ENCODE data around the gene SLC16A5. TPM values are rescaled to one million over a fixed set of nuclear protein-coding genes. Genes with fewer than 3 reads are reported as not detected.

Gene SLC16A5
- total and polyA plus RNA-seq, 2 donors (not counting 1 experiment from before 2014, with no cell fraction given) = 9.3 to 14.5 TPM

DNA sequence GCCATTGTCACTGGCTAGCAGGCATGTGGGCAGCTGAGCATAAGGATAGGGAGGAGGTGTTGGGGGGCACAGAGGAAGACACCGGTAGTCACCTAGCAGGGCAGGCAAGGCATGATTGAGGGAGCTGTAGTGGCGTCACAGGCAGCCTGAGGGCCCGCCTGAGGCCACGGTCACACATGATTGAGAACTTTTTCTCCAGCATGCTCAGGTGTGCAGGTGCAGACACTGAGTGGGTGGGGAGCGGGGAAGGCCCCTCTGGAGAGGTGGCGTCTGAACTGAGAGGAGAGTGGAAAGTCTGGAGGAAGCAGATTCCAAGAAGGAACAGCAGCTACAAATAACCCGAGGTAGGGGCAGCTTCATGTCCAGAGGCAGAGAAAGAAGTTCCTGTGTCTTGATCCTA, 11.1 kb downstream of the SLC16A5 start:
- ChIA-PET CTCF (interaction anchor here (1.1 to 1.4 kb wide), 2 partner anchors 15 to 137 kb away, joined by 3 to 4 read pairs; no protein-coding TSS in a partner anchor), POLR2A (no interaction called here)
- H3K4me3 Mint-ChIP-seq = no peak overlapping the region
- TF ChIP-seq, protein P1, sequence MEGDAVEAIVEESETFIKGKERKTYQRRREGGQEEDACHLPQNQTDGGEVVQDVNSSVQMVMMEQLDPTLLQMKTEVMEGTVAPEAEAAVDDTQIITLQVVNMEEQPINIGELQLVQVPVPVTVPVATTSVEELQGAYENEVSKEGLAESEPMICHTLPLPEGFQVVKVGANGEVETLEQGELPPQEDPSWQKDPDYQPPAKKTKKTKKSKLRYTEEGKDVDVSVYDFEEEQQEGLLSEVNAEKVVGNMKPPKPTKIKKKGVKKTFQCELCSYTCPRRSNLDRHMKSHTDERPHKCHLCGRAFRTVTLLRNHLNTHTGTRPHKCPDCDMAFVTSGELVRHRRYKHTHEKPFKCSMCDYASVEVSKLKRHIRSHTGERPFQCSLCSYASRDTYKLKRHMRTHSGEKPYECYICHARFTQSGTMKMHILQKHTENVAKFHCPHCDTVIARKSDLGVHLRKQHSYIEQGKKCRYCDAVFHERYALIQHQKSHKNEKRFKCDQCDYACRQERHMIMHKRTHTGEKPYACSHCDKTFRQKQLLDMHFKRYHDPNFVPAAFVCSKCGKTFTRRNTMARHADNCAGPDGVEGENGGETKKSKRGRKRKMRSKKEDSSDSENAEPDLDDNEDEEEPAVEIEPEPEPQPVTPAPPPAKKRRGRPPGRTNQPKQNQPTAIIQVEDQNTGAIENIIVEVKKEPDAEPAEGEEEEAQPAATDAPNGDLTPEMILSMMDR (IDR thresholded peaks at IDR 0.05) = no peak
- TF ChIP-seq EZH2 (IDR thresholded peaks at IDR 0.05; ENCODE audit: borderline replicate concordance, insufficient read depth, low read depth, low read length, poor library complexity, severe bottlenecking) = no peak
- Histone ChIP-seq H3K9me3 (ENCODE audit: control extremely low read depth in 1 of 3, control insufficient read depth in 2 of 3, insufficient read depth in 1 of 3, low read length in 2 of 3) (no peaks in the 10 kb centered on the region), H3K4me1 (ENCODE audit: control insufficient read depth in 2 of 2, insufficient read depth in 2 of 2, low read length in 2 of 2) (peaks cover 10 to 14% of the 10 kb centered on the region in 2 donors), H3K4me3 (ENCODE audit: control extremely low read depth in 1 of 5, extremely low read depth in 1 of 5, insufficient read depth in 1 of 5, low read depth in 2 of 5, low read length in 4 of 5) (no peak overlapping the region), H3K79me2 (ENCODE audit: control insufficient read depth, insufficient read depth, low read length) (no peaks in the 10 kb centered on the region), H3K27me3 (replicated peaks in 1 of 4; ENCODE audit: control extremely low read depth in 1 of 4, control insufficient read depth in 3 of 4, insufficient read depth in 4 of 4, low read length in 3 of 4) (no peaks in the 10 kb centered on the region), H3K9ac (ENCODE audit: low read length) (no peak overlapping the region), H3K4me2 (replicated peaks; ENCODE audit: low read depth, low read length, poor library complexity, severe bottlenecking) (no peak overlapping the region), H3K27ac (ENCODE audit: low read length in 2 of 2) (no peak overlapping the region), H3K36me3 (replicated peaks in 1 of 2; ENCODE audit: control extremely low read depth in 1 of 2, control insufficient read depth in 1 of 2, extremely low read depth in 1 of 2, insufficient read depth in 2 of 2, low read length in 1 of 2) (peaks cover 0 to 2% of the 10 kb centered on the region in 2 experiments), H4K20me1 (ENCODE audit: control insufficient read depth, insufficient read depth, low read length, poor library complexity, severe bottlenecking) (no peaks in the 10 kb centered on the region), H2AFZ (ENCODE audit: insufficient read depth, low read depth, low read length, poor library complexity, severe bottlenecking) (no peak overlapping the region)
- ATAC-seq (ENCODE audit: low read depth) (no peak), DNase-seq (no peak)
- 78% methylated on average over 7 of the region's 7 CpGs for WGBS (ENCODE audit: insufficient coverage)
- peaks cover 12% of the 10 kb centered on the region for H3K4me1 Mint-ChIP-seq
- H3K9me3 Mint-ChIP-seq (ENCODE audit: insufficient read depth) = no peaks in the 10 kb centered on the region
- intact Hi-C loops (cut with micrococcal nuclease) = no loop called here
- H3K27me3 Mint-ChIP-seq = no peaks in the 10 kb centered on the region
- no peak overlapping the region for H3K27ac Mint-ChIP-seq

DNA sequence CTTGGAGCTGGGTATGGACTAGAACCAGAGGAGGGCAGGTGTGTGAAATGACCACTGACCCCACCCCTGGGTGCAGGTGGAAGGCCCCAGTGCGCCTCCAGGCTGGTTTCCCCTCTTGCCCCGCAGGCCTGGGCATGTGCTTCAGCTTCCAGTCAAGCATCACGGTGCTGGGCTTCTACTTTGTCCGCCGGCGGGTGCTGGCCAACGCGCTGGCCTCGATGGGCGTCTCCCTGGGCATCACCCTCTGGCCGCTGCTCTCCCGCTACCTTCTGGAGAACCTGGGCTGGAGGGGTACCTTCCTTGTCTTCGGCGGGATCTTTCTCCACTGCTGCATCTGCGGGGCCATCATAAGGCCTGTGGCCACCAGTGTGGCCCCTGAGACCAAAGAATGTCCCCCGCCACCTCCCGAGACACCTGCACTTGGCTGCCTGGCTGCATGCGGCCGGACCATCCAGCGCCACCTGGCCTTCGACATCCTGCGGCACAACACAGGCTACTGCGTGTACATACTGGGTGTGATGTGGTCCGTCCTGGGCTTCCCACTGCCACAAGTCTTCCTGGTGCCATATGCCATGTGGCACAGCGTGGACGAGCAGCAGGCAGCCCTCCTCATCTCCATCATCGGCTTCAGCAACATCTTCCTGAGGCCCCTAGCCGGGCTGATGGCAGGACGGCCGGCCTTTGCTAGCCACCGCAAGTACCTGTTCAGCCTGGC, 12.3 kb downstream of the SLC16A5 start:
- Histone ChIP-seq H4K20me1 (ENCODE audit: control insufficient read depth, insufficient read depth, low read length, poor library complexity, severe bottlenecking) (no peaks in the 10 kb centered on the region), H3K9ac (ENCODE audit: low read length) (no peak overlapping the region), H3K36me3 (replicated peaks in 1 of 2; ENCODE audit: control extremely low read depth in 1 of 2, control insufficient read depth in 1 of 2, extremely low read depth in 1 of 2, insufficient read depth in 2 of 2, low read length in 1 of 2) (peaks cover 0 to 2% of the 10 kb centered on the region in 2 experiments), H3K79me2 (ENCODE audit: control insufficient read depth, insufficient read depth, low read length) (no peaks in the 10 kb centered on the region), H3K27ac (ENCODE audit: low read length in 2 of 2) (no peak overlapping the region), H2AFZ (ENCODE audit: insufficient read depth, low read depth, low read length, poor library complexity, severe bottlenecking) (no peak overlapping the region), H3K4me1 (ENCODE audit: control insufficient read depth in 2 of 2, insufficient read depth in 2 of 2, low read length in 2 of 2) (peaks cover 10 to 14% of the 10 kb centered on the region in 2 donors), H3K27me3 (replicated peaks in 1 of 4; ENCODE audit: control extremely low read depth in 1 of 4, control insufficient read depth in 3 of 4, insufficient read depth in 4 of 4, low read length in 3 of 4) (no peaks in the 10 kb centered on the region), H3K4me2 (replicated peaks; ENCODE audit: low read depth, low read length, poor library complexity, severe bottlenecking) (no peak overlapping the region), H3K4me3 (ENCODE audit: control extremely low read depth in 1 of 5, extremely low read depth in 1 of 5, insufficient read depth in 1 of 5, low read depth in 2 of 5, low read length in 4 of 5) (no peak overlapping the region), H3K9me3 (ENCODE audit: control extremely low read depth in 1 of 3, control insufficient read depth in 2 of 3, insufficient read depth in 1 of 3, low read length in 2 of 3) (no peaks in the 10 kb centered on the region)
- ATAC-seq (ENCODE audit: low read depth) = no peak
- ChIA-PET POLR2A (no interaction called here), CTCF (interaction anchor here (1.4 kb wide), 1 partner anchor 14 kb away, joined by 4 read pairs; no protein-coding TSS in a partner anchor)
- intact Hi-C loops (cut with micrococcal nuclease) = no loop called here
- no peak for TF ChIP-seq EZH2 (IDR thresholded peaks at IDR 0.05; ENCODE audit: borderline replicate concordance, insufficient read depth, low read depth, low read length, poor library complexity, severe bottlenecking)
- TF ChIP-seq, protein P1 (IDR thresholded peaks at IDR 0.05) = no peak
- Mint-ChIP-seq H3K9me3 (ENCODE audit: insufficient read depth) (no peaks in the 10 kb centered on the region), H3K27ac (no peak overlapping the region), H3K27me3 (no peaks in the 10 kb centered on the region), H3K4me1 (peaks cover 13% of the 10 kb centered on the region), H3K4me3 (no peak overlapping the region)
- WGBS (ENCODE audit: insufficient coverage) = 97% methylated on average over 31 of the region's 31 CpGs
- no peak for DNase-seq
